ENCODE measurements around the gene DDR1.
"Not testable (repeated sequence)": the region's sequence is repeated elsewhere in the genome, so short reads cannot be mapped to it uniquely, and the experiment has no call there.

The DDR1 gene

DNA sequence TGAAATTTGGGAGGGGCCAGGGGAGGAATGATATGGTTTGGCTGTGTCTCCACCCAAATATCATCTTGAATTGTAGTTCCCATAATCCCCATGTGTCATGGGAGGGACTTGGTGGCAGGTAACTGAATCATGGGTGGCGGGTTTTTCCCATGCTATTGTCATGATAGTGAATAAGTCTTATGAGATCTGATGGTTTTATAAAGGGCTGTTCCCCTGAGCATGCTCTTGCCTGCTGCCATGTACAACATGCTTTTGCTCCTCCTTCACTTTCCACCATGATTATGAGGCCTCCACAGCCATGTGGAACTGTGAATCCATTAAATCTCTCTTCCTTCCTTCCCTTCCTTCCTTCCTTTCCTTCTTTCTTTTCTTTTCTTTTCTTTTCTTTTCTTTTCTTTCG, 31.9 kb upstream of the DDR1 start:
- not testable (repeated sequence) for H3K27me3 ChIP-seq (replicated peaks; ENCODE audit: control insufficient read depth, insufficient read depth, low read length, poor library complexity, severe bottlenecking); H3K4me1 ChIP-seq (ENCODE audit: control insufficient read depth, insufficient read depth, low read length, poor library complexity, severe bottlenecking); H3K27ac ChIP-seq (ENCODE audit: insufficient read depth, low read length, poor library complexity, severe bottlenecking); DNase-seq; H3K4me3 ChIP-seq (ENCODE audit: insufficient read depth, low read depth, low read length, poor library complexity, severe bottlenecking); H3K9me3 ChIP-seq (ENCODE audit: control insufficient read depth, low read length); H3K36me3 ChIP-seq (ENCODE audit: control insufficient read depth, insufficient read depth, low read length)

DNA sequence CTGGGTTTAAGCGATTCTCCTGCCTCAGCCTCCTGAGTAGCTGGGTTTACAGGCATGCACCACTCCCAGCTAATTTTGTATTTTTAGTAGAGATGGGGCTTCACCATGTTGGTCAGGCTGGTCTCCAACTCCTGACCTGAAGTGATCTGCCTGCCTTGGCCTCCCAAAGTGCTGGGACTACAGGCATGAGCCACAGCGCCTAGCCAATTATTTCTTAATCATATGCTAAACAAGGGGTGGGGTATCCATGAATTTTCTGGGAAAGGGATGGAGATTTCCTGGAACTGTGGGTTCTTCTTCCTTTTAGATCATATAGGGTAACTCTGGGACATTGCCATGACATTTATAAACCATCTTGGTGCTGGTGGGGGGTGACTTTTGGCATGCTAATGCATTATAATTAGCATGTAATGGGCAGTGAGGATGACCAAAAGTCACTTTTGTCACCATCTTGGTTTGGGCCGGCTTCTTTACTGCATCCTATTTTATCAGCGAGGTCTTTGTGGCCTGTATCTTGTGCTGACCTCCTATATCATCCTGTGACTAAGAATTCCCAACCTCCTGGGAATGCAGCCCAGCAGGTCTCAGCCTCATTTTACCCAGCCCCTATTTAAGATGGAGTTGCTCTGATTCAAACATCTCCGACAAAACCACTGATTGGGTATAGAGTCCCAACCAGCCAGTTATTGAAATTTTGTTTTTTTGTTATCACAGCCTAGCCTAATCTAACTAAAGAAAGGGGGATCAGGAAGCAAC, 29.9 kb upstream of the DDR1 start:
- no peak overlapping the region for H3K27ac ChIP-seq (ENCODE audit: insufficient read depth, low read length, poor library complexity, severe bottlenecking)
- no peaks in the 10 kb centered on the region for H3K27me3 ChIP-seq (replicated peaks; ENCODE audit: control insufficient read depth, insufficient read depth, low read length, poor library complexity, severe bottlenecking)
- no peaks in the 10 kb centered on the region for H3K36me3 ChIP-seq (ENCODE audit: control insufficient read depth, insufficient read depth, low read length)
- no peaks in the 10 kb centered on the region for H3K9me3 ChIP-seq (ENCODE audit: control insufficient read depth, low read length)
- H3K4me3 ChIP-seq (ENCODE audit: insufficient read depth, low read depth, low read length, poor library complexity, severe bottlenecking), result no peak overlapping the region
- H3K4me1 ChIP-seq (ENCODE audit: control insufficient read depth, insufficient read depth, low read length, poor library complexity, severe bottlenecking), result no peaks in the 10 kb centered on the region
- DNase-seq, result no peak

DNA sequence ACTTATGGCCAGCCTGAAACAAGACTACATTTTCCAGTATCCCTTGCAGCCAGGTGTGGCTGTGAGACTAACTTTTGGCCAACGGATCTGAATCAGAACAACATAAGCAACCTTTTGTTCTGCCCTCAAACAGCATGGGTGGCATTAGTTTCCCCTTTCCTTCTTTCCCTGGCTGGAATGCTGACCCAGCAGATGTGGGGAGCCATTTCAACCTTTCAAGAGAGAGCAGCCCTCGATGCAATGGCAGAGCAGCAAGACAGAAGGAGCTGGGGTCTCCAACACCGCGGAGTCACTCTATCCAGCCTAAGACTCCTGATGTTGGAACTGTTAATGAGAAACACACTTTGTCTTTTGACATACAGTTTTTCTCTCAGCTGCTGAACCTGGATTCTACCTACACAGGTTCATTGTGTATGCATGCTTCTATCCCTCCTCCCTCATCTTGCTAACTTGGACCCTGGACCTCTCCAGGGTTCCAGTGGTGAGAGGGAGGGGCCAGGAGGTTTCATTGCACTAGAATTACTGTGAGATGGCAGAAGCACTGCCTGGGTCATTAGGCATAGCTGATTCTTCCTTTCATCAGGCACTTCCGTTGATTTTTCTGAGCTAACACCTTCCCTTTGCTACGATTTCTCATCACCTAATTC, 28.8 kb upstream of the DDR1 start:
- DNase-seq, result no peak
- Histone ChIP-seq H3K9me3 (ENCODE audit: control insufficient read depth, low read length) (no peaks in the 10 kb centered on the region), H3K36me3 (ENCODE audit: control insufficient read depth, insufficient read depth, low read length) (no peaks in the 10 kb centered on the region), H3K27ac (ENCODE audit: insufficient read depth, low read length, poor library complexity, severe bottlenecking) (no peak overlapping the region), H3K4me1 (ENCODE audit: control insufficient read depth, insufficient read depth, low read length, poor library complexity, severe bottlenecking) (no peaks in the 10 kb centered on the region), H3K27me3 (replicated peaks; ENCODE audit: control insufficient read depth, insufficient read depth, low read length, poor library complexity, severe bottlenecking) (no peaks in the 10 kb centered on the region), H3K4me3 (ENCODE audit: insufficient read depth, low read depth, low read length, poor library complexity, severe bottlenecking) (no peak overlapping the region)

DNA sequence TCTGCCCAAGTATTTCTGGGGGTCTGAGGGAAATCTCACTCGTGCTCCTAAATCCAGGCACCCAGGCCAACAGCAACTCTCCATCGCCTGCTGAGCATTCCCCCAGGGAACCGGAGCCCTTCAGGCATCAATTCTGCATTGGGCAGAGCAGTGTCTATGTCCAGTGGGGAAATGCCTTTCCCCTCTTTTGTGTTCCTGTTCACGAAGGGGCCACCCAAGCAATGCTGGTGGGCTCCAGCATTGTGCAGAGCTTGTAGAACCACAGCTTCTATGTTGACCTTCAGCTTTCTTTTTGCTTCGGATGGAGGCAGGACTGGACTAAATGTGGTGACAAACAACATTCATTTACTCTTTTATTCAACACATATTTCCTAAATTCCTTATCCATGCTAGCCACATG, 27.2 kb upstream of the DDR1 start:
- Histone ChIP-seq H3K4me3 (ENCODE audit: insufficient read depth, low read depth, low read length, poor library complexity, severe bottlenecking) (no peak overlapping the region), H3K27me3 (replicated peaks; ENCODE audit: control insufficient read depth, insufficient read depth, low read length, poor library complexity, severe bottlenecking) (no peaks in the 10 kb centered on the region), H3K9me3 (ENCODE audit: control insufficient read depth, low read length) (no peaks in the 10 kb centered on the region), H3K36me3 (ENCODE audit: control insufficient read depth, insufficient read depth, low read length) (no peaks in the 10 kb centered on the region), H3K4me1 (ENCODE audit: control insufficient read depth, insufficient read depth, low read length, poor library complexity, severe bottlenecking) (no peaks in the 10 kb centered on the region), H3K27ac (ENCODE audit: insufficient read depth, low read length, poor library complexity, severe bottlenecking) (no peak overlapping the region)
- no peak for DNase-seq

DNA sequence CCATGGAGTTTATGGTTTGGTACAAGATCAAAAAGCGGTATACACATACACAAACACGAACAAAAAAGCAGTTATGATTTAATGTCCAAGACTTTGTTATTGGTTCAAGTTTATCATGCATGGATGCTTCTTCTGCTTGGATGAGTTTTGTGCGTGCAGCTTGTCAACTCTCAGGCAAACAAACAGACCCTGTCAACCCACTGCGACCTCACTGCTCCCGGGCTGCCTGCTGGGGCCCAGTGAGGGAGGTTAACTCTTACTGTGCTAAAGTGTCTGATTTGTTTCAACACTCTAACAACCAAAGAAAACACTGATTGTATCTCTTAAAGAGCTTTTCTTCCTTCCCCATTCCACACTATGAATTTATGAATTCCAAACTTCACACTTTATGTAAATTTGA, 26.8 kb upstream of the DDR1 start:
- Histone ChIP-seq H3K4me1 (ENCODE audit: control insufficient read depth, insufficient read depth, low read length, poor library complexity, severe bottlenecking) (no peaks in the 10 kb centered on the region), H3K4me3 (ENCODE audit: insufficient read depth, low read depth, low read length, poor library complexity, severe bottlenecking) (no peak overlapping the region), H3K27me3 (replicated peaks; ENCODE audit: control insufficient read depth, insufficient read depth, low read length, poor library complexity, severe bottlenecking) (no peaks in the 10 kb centered on the region), H3K36me3 (ENCODE audit: control insufficient read depth, insufficient read depth, low read length) (no peaks in the 10 kb centered on the region), H3K27ac (ENCODE audit: insufficient read depth, low read length, poor library complexity, severe bottlenecking) (no peak overlapping the region), H3K9me3 (ENCODE audit: control insufficient read depth, low read length) (no peaks in the 10 kb centered on the region)
- DNase-seq, result no peak

DNA sequence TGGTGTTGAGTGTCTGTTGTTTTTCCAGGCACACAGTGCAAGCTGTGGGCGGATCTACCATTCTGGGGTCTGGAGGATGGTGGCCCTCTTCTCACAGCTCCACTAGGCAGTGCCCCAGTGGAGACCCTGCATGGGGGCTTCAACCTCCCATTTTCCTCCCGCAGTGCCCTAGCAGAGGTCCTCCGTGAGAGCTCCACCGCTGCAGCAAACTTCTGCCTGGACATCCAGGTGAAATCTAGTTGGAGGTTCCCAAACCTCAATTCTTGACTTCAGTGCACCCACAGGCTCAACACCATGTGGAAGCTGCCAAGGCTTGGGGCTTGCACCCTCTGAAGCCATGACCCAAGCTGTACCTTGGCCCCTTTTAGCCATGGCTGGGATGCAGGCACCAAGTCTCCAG, 24.6 kb upstream of the DDR1 start:
- not testable (repeated sequence) for H3K27me3 ChIP-seq (replicated peaks; ENCODE audit: control insufficient read depth, insufficient read depth, low read length, poor library complexity, severe bottlenecking); H3K4me1 ChIP-seq (ENCODE audit: control insufficient read depth, insufficient read depth, low read length, poor library complexity, severe bottlenecking); H3K4me3 ChIP-seq (ENCODE audit: insufficient read depth, low read depth, low read length, poor library complexity, severe bottlenecking); DNase-seq; H3K27ac ChIP-seq (ENCODE audit: insufficient read depth, low read length, poor library complexity, severe bottlenecking); H3K9me3 ChIP-seq (ENCODE audit: control insufficient read depth, low read length); H3K36me3 ChIP-seq (ENCODE audit: control insufficient read depth, insufficient read depth, low read length)

DNA sequence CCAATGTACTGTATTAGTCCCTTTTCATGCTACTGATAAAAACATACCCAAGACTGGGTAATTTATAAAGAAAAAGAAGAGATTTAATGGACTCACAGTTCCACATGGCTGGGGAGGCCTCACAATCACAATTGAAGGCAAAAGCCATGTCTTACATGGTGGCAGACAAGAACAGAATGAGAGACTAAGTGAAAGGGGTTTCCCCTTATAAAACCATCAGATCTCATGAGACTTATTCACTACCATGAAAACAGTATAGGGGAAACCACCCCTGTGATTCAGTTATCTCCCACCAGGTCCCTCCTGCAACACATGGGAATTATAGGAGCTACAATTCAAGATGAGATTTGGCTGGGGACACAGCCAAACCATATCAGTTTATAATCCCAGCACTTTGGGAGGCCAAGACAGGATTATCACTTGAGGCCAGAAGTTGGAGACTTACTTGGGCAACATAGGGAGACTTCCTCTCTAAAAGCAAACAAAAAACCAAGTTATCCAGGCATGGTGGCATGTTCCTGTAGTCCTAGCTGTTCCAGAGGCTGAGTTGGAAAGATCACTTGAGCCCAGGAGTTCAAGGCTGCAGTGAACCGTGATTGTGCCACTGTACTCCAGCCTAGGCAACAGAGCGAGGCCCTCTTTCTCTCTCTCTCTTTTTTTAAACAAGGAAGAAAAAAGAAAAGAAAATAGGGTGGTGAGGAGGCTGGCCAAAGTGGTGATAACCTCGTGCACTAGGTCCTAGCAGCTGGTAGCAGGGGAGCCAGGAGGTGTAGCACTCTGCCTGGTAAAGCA, 22.9 kb upstream of the DDR1 start:
- no peak overlapping the region for H3K4me3 ChIP-seq (ENCODE audit: insufficient read depth, low read depth, low read length, poor library complexity, severe bottlenecking)
- H3K4me1 ChIP-seq (ENCODE audit: control insufficient read depth, insufficient read depth, low read length, poor library complexity, severe bottlenecking), result no peaks in the 10 kb centered on the region
- H3K27me3 ChIP-seq (replicated peaks; ENCODE audit: control insufficient read depth, insufficient read depth, low read length, poor library complexity, severe bottlenecking), result no peaks in the 10 kb centered on the region
- no peaks in the 10 kb centered on the region for H3K36me3 ChIP-seq (ENCODE audit: control insufficient read depth, insufficient read depth, low read length)
- no peak overlapping the region for H3K27ac ChIP-seq (ENCODE audit: insufficient read depth, low read length, poor library complexity, severe bottlenecking)
- DNase-seq, result no peak
- H3K9me3 ChIP-seq (ENCODE audit: control insufficient read depth, low read length), result no peaks in the 10 kb centered on the region

DNA sequence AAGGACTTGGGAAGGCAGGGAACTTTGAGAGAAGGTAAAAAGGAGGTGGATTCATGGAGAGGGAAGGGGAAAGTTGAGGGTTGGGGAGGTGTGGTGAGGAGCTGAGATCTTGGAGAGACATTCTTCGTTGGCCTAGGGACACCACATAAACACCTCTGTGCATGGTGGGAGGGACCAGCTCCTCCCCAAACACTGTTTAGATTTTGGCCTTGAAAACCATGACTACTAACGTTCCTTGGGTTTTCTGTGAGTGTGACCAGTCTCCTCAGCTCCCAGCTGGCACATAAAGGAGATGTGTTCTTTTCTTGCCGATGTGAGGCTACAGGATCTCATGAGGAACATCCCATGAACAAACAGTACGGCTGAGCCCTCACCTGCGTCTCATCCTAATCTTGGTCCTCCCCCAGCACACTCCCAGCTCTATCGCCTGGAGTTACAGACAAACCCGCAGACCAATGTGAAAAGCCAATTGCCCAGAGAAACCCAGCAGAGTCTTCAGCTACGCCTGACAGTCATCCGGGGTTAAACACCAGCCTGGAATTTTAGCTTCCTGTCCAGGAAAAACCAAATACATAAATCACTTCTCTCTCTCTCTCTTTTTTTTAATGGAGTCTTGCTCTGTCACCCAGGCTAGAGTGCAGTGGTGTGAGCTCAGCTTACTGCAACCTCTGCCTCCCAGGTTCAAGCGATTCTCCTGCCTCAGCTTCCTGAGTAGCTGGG, 22.0 kb upstream of the DDR1 start:
- Histone ChIP-seq H3K4me3 (ENCODE audit: insufficient read depth, low read depth, low read length, poor library complexity, severe bottlenecking) (no peak overlapping the region), H3K36me3 (ENCODE audit: control insufficient read depth, insufficient read depth, low read length) (no peaks in the 10 kb centered on the region), H3K9me3 (ENCODE audit: control insufficient read depth, low read length) (no peaks in the 10 kb centered on the region), H3K27ac (ENCODE audit: insufficient read depth, low read length, poor library complexity, severe bottlenecking) (no peak overlapping the region), H3K27me3 (replicated peaks; ENCODE audit: control insufficient read depth, insufficient read depth, low read length, poor library complexity, severe bottlenecking) (no peaks in the 10 kb centered on the region), H3K4me1 (ENCODE audit: control insufficient read depth, insufficient read depth, low read length, poor library complexity, severe bottlenecking) (no peaks in the 10 kb centered on the region)
- no peak for DNase-seq

DNA sequence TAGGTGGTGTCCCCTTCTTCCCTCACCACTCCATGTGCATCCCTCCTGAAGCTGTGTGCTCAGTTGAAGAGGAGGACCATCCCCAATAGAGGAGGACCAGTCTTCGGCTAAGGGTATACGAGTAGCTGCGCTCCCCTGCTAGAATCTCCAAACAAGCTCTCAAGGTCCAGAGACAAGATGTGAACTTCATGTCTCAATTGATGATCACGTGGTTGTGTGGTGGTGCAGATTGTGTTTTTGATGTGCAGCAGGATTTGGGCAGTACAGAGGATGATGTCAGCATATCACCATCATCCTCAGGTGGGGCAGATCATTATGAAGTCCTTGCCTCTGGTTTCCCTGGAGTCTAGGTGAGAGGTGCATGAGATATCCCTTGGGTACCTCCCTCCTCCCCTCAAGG, 20.0 kb upstream of the DDR1 start:
- Histone ChIP-seq H3K27ac (ENCODE audit: insufficient read depth, low read length, poor library complexity, severe bottlenecking) (no peak overlapping the region), H3K27me3 (replicated peaks; ENCODE audit: control insufficient read depth, insufficient read depth, low read length, poor library complexity, severe bottlenecking) (no peaks in the 10 kb centered on the region), H3K9me3 (ENCODE audit: control insufficient read depth, low read length) (no peaks in the 10 kb centered on the region), H3K4me3 (ENCODE audit: insufficient read depth, low read depth, low read length, poor library complexity, severe bottlenecking) (no peak overlapping the region), H3K36me3 (ENCODE audit: control insufficient read depth, insufficient read depth, low read length) (no peaks in the 10 kb centered on the region), H3K4me1 (ENCODE audit: control insufficient read depth, insufficient read depth, low read length, poor library complexity, severe bottlenecking) (no peaks in the 10 kb centered on the region)
- DNase-seq, result no peak

Data from effector memory CD4-positive, alpha-beta T cell (primary cell).